GM12801 (cell line): ENCODE results near the gene TBC1D2.

Experiments
- TF ChIP-seq, protein P1 (sequence below): IDR thresholded peaks from one replicate; pipeline ENCODE4 v1.5.1; 2011; ENCODE audit warnings: control low read depth; ENCODE audit not compliant: insufficient read length; ENCODE audit errors: extremely low read depth

Gene TBC1D2

GRCh38 chr9:98152526-98152925 lies 102.9 kb downstream of the TBC1D2 start:
- TF ChIP-seq, protein P1, sequence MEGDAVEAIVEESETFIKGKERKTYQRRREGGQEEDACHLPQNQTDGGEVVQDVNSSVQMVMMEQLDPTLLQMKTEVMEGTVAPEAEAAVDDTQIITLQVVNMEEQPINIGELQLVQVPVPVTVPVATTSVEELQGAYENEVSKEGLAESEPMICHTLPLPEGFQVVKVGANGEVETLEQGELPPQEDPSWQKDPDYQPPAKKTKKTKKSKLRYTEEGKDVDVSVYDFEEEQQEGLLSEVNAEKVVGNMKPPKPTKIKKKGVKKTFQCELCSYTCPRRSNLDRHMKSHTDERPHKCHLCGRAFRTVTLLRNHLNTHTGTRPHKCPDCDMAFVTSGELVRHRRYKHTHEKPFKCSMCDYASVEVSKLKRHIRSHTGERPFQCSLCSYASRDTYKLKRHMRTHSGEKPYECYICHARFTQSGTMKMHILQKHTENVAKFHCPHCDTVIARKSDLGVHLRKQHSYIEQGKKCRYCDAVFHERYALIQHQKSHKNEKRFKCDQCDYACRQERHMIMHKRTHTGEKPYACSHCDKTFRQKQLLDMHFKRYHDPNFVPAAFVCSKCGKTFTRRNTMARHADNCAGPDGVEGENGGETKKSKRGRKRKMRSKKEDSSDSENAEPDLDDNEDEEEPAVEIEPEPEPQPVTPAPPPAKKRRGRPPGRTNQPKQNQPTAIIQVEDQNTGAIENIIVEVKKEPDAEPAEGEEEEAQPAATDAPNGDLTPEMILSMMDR, result no peak

DNA sequence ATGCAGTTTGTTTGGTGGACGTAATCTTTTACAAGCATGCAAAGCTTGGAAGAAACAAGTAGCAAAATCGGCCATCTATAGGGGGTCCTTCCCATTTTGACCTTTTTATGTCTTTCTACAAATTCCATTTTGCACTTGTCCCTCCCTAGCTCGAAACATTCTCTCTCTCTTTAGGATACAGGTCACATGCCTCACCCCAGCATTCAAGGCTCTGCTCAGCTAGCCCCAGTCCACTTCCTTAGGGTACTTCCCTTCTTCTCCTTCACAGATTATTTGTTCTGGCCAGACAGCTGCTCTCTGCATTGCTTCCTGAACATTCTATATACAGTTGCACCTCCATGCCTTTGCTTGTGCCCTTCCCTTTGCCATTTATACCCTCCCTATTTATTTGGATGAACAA lies 104.7 kb downstream of the TBC1D2 start:
- TF ChIP-seq, protein P1, result no peak

- TF ChIP-seq, protein P1, result no peak
These were observed 105.3 kb downstream of the TBC1D2 start for GRCh38 chr9:98150164-98150563.

DNA sequence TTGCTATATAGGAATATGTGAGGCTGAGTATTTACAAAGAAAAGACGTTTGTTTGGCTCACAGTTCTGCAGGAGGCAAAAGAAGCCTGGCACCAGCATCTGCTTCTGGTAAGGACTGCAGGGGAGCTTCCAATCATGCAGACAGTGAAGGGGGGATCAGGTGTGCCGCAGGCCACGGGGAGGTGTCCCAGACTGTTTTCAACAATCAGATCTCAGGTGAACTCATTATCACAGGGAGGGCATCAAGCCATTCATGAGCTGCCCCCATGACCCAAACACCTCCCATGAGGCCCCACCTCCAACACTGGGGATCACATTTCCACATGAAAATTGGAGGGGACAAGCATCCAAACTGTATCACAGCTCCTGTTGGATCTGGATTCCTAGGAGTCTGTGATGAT lies 106.0 kb downstream of the TBC1D2 start:
- TF ChIP-seq, protein P1, result no peak
